H54 (cell line): Measurements from ENCODE around the gene NFKBIA.
"Not testable (repeated sequence)": the region's sequence is repeated elsewhere in the genome, so short reads cannot be mapped to it uniquely, and the experiment has no call there.

Experiments used
- DNase-seq: peaks from one replicate; pipeline ENCODE4 v3.0.0; 2011; ENCODE audit warnings: low spot score, mixed read lengths; ENCODE audit not compliant: insufficient read length
- FAIRE-seq: peaks from 3 replicates; lab custom pipeline; 2011; peaks lifted over from hg19 to GRCh38; lab: Jason Lieb, UNC
- POLR2A ChIP-seq: IDR thresholded peaks from 2 replicates; pipeline ENCODE4 v1.6.1; 2011; ENCODE audit warnings: low read depth, mild to moderate bottlenecking, low read length

The NFKBIA gene

DNA sequence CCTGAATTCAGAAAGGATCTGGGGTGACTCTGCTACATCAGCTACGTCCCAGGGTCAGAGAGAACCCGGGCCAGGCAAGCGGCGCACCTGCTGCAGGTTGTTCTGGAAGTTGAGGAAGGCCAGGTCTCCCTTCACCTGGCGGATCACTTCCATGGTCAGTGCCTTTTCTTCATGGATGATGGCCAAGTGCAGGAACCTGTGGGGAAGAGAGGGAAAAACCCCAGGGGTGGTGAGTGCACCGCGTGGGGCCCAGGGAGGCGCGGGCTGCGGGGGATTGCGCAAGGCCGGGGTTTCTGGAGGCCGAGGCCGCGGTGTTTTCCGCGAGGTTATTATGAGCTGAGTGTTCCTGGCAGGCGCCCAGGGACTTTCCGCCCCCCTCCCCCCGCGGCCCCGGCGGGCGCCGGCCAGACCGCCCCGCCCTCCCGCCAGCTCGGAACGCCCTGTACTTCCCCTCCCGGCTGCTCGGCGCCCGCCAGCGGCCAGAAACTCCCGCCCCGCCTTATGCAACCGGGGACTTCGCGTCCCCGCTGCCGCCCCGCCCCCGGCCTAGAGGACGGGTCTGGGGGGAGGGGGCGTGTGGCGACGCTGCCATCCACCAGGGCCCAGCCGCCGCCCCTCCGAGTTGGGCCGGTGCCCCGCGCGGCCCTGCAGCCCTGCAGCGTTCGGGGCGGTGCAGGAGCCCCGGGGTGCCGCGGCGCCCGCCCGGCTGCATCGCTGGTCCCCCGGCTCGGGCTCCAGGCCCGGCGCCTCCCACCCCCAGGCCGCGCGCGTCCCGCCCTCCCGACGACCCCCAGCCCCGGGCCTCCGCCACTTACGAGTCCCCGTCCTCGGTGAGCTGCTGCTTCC is 723 bp downstream of the NFKBIA start:
- DNase-seq (peak; percentile 55), FAIRE-seq (no peak)
- TF ChIP-seq POLR2A = no peak

- no peak for TF ChIP-seq POLR2A
- FAIRE-seq (no peak), DNase-seq (no peak)
These were observed 1.4 kb downstream of the NFKBIA start for GRCh38 chr14:35403114-35403602.

GRCh38 chr14:35402323-35403113 is 2.0 kb downstream of the NFKBIA start:
- no peak for TF ChIP-seq POLR2A
- DNase-seq = no peak
- no peak for FAIRE-seq

GRCh38 chr14:35401422-35402265 is 2.9 kb downstream of the NFKBIA start:
- FAIRE-seq = no peak
- no peak for DNase-seq
- TF ChIP-seq POLR2A = no peak

DNA sequence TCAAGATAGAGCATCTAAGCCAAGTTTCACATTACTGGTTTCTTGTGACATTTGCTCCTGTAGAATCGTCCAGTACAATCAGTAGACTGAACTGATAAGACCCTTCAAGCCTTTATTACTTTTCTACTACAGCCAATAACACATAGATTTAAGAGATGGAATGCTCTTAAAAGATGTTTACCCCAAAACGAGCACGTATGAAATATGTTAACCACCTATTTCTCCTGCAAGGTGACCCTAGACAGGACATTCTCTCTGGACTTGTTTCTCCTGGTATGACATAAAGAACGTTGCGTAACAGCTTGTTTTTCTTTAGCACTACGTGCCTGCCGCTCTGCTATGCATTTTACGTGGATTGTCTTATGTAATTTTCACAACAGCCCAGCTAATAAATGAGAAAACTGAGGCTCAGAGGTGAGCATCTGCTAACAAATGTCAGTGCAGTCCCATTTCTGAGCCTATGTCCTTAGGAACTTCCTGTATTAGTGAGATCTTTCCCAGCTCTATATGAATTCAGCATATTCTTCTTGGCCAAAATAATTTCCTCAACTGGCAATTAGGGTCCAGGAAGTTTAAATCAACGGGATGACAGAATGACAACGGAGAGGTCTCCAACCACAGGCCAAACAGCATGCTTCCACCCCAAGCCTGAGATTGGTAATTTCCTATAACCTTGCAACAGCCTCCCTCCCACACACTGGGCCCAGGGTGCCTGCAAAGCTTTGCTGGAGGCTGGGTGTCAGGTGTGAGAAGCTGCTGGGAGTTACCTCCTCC is 3.7 kb downstream of the NFKBIA start:
- TF ChIP-seq POLR2A = no peak
- FAIRE-seq (no peak), DNase-seq (no peak)

DNA sequence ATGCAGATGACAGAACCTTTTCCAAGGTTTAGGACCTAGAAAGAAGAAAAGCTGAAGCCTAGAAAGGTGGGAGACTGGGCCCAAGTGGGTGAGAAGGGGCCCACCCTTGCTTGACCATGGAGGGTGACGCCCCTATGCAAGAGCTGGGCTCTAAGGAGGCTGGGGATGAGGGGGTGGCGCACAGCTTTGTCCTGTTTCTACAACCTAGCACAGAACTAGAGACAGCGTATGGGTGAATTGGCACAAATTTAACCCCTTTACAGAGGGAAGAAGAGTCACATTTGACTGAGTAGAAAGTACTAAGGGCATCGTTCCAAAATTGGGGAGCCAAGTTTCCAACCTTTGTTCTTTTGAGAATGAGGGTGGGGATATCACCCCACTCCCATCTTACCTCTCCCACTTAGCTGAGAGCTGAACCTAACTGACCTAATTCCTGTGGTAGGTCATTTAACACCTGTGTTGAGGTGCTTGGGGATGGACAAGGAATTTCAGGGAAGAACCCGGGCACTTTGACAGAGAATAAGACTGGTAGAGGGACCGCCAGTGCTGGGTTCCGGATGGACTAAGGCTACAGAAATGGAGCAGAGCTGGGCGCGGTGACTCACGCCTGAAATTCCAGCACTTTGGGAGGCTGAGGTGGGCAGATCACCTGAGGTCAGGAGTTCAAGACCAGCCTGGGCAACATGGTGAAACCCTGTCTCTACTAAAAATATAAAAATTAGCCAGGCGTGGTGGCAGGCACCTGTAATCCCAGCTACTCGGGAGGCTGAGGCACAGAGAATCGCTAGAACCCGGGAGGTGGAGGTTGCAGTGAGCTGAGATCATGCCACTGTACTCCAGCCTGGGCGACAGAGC is 5.2 kb downstream of the NFKBIA start:
- no peak for TF ChIP-seq POLR2A
- DNase-seq (no peak), FAIRE-seq (no peak)

- no peak for DNase-seq
- FAIRE-seq = no peak
- no peak for TF ChIP-seq POLR2A
These were observed 6.4 kb downstream of the NFKBIA start for GRCh38 chr14:35398071-35398584.

- FAIRE-seq, DNase-seq: not testable (repeated sequence)
These were observed 7.9 kb downstream of the NFKBIA start for GRCh38 chr14:35396610-35397009.

DNA sequence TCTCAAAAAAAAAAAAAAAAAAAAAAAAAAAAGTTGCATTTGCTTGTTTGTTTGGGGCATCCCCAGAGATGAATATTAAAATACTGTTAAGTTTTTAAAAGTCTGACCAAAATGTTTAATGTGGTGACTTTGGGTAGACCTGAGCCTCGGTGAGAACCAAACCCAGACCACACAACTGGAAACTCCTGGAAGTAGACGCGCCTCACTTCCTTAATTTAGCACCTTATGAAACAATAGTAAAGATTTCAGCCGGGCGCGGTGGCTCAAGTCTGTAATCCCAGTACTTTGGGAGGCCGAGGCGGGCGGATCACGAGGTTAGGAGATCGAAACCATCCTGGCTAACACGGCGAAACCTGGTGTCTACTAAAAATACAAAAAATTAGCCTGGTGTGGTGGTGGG is 9.3 kb downstream of the NFKBIA start:
- DNase-seq (no peak), FAIRE-seq (no peak)
- TF ChIP-seq POLR2A = no peak

GRCh38 chr14:35394326-35395013 is 10.1 kb downstream of the NFKBIA start:
- no peak for DNase-seq
- no peak for FAIRE-seq
- no peak for TF ChIP-seq POLR2A

GRCh38 chr14:35393826-35394225 is 10.7 kb downstream of the NFKBIA start:
- no peak for FAIRE-seq
- DNase-seq = no peak
- no peak for TF ChIP-seq POLR2A

DNA sequence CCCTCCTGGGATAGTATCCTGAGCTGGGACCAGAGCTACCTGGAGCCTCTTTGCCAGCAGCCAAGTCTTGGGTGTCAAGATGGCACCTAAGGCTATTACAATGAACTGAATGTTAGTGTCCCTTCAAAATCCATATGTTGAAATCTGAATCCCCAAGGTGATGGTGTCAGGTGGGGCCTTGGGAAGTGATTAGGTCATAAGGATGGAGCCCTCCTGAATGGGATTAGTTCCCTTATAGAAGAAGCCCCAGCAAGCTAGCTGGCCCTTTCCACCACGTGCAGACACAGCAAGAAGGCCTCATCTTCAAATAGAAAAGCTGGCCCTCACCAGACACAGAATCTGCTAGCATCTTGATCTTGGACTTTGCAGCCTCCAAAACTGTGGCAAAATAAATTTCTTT is 12.4 kb downstream of the NFKBIA start:
- FAIRE-seq (no peak), DNase-seq (no peak)
- no peak for TF ChIP-seq POLR2A
